Suprapubic skin (tissue), 3 donors: ENCODE measurements around the gene AGPAT4.

ENCODE experiments used
- CTCF ChIP-seq, 2 donors: fragments of 200-600 bp in 1 of 2; fragments of 450-650 bp in 1 of 2; sonication (generic) in 1 of 2; IDR thresholded peaks; one replicate each; pipeline ENCODE4 v1.5.1; 2016 to 2019; ENCODE audit warnings: antibody characterized with exemption in 2 of 2, mild to moderate bottlenecking in 1 of 2, moderate library complexity in 1 of 2
- POLR2A ChIP-seq, 2 donors: fragments of 450-650 bp; IDR thresholded peaks; one replicate each; pipeline ENCODE4 v1.6.1; 2017; ENCODE audit warnings: antibody characterized with exemption in 2 of 2, mild to moderate bottlenecking in 2 of 2, moderate library complexity in 2 of 2

- TF ChIP-seq CTCF (IDR thresholded peaks at IDR 0.05): no peak
- no peak for TF ChIP-seq POLR2A (IDR thresholded peaks at IDR 0.05)
Observed at GRCh38 chr6:161116554-161116953, 157.3 kb downstream of the AGPAT4 start.
